HepG2 (cell line): ENCODE data around the gene C16orf86. TPM values are rescaled to one million over a fixed set of nuclear protein-coding genes. Genes with fewer than 3 reads are reported as not detected.
A peak's percentile ranks its signal among the peaks of the same experiment; 100 is the strongest.

ENCODE experiments used
- CEBPB ChIP-seq: IDR thresholded peaks from 2 replicates; pipeline ENCODE4 v1.6.1; 2011; ENCODE audit warnings: low read depth, low read length, improper control_type of control experiment, borderline replicate concordance
- EEA1 ChIP-seq: sonication (generic); formaldehyde crosslinking; IDR thresholded peaks from 2 replicates; pipeline ENCODE4 v1.5.1; 2020; ENCODE audit warnings: mild to moderate bottlenecking, missing genetic modification reagents, borderline replicate concordance
- EZH2 ChIP-seq: conservative IDR thresholded peaks from 2 replicates; pipeline ENCODE4 v1.6.1; 2012; ENCODE audit warnings: mild to moderate bottlenecking, low read depth, low read length, moderate library complexity
- HNF1A ChIP-seq, 2 experiments: sonication (generic) in 1 of 2; formaldehyde crosslinking in 1 of 2; IDR thresholded peaks; 2 replicates each; pipeline versions ENCODE4 v1.4.0 to v1.6.1; 2016 to 2020; ENCODE audit warnings: borderline replicate concordance in 1 of 2, low read depth in 1 of 2, mild to moderate bottlenecking in 1 of 2, missing genetic modification reagents in 1 of 2
- REST ChIP-seq, 2 experiments: IDR thresholded peaks; 2 replicates each; pipeline ENCODE4 v1.6.1; 2011 to 2012; ENCODE audit warnings: low read length in 2 of 2, borderline replicate concordance in 1 of 2, low read depth in 1 of 2, mild to moderate bottlenecking in 1 of 2, moderate library complexity in 1 of 2
- SIX1 ChIP-seq: sonication (generic); formaldehyde crosslinking; IDR thresholded peaks from 2 replicates; pipeline ENCODE4 v1.4.0; 2020; ENCODE audit warnings: missing genetic modification reagents, borderline replicate concordance
- SRSF4 ChIP-seq: fragments of 200-400 bp; formaldehyde crosslinking; IDR thresholded peaks from one replicate; pipeline ENCODE4 v1.6.1; 2018; ENCODE audit warnings: mild to moderate bottlenecking, low read depth, low read length, moderate library complexity; ENCODE audit not compliant: poor library complexity, severe bottlenecking
- TCF7 ChIP-seq: sonication (generic); IDR thresholded peaks from 2 replicates; pipeline ENCODE4 v1.6.1; 2016; ENCODE audit warnings: antibody characterized with exemption, low read depth
- TOPORS ChIP-seq: sonication (generic); formaldehyde crosslinking; IDR thresholded peaks from 2 replicates; pipeline ENCODE4 v1.8.0; 2023; ENCODE audit warnings: mild to moderate bottlenecking, missing genetic modification reagents
- ZBTB3 ChIP-seq: sonication (generic); formaldehyde crosslinking; IDR thresholded peaks from 2 replicates; pipeline ENCODE4 v1.4.0; 2020; ENCODE audit warnings: low read depth, mild to moderate bottlenecking, moderate library complexity, missing genetic modification reagents, borderline replicate concordance
- ZHX2 ChIP-seq, 2 experiments: sonication (generic) in 1 of 2; formaldehyde crosslinking in 1 of 2; IDR thresholded peaks; 2 replicates each; pipeline versions ENCODE4 v1.6.1 to v1.9.0; 2014 to 2022; ENCODE audit warnings: antibody characterized with exemption in 1 of 2, borderline replicate concordance in 1 of 2, inconsistent platforms in 1 of 2, low read depth in 1 of 2, missing genetic modification reagents in 1 of 2
- ZNF232 ChIP-seq: sonication (generic); formaldehyde crosslinking; IDR thresholded peaks from 2 replicates; pipeline ENCODE4 v1.4.0; 2020; ENCODE audit warnings: missing genetic modification reagents, borderline replicate concordance
- ZNF333 ChIP-seq: sonication (generic); formaldehyde crosslinking; IDR thresholded peaks from 2 replicates; pipeline ENCODE4 v1.4.0; 2020; ENCODE audit warnings: mild to moderate bottlenecking, missing genetic modification reagents, borderline replicate concordance
- ZSCAN12 ChIP-seq: sonication (generic); formaldehyde crosslinking; IDR thresholded peaks from 2 replicates; pipeline ENCODE4 v1.9.0; 2021; ENCODE audit warnings: mild to moderate bottlenecking, missing genetic modification reagents
- polyA plus RNA-seq, 8 experiments: library from polyadenylated mRNA; depleted of rRNA in 3 of 8; stranded (reverse) in 7 of 8; unstranded in 1 of 8; fragments of >200 nt; fragmentation: Illumina TruSeq in 4 of 8; extraction: Trizol in 4 of 8; gene quantifications; 2 replicates each; pipeline versions ENCODE4 v1.2.1 to v1.2.3, GENCODE V29; 2011 to 2016; ENCODE audit warnings: low read depth in 4 of 8, missing spikeins in 1 of 8, mixed read lengths in 1 of 8; ENCODE audit not compliant: insufficient read depth in 1 of 8
- total RNA-seq, 5 experiments: library from RNA; depleted of rRNA; stranded (reverse); fragments of >200 nt; fragmentation: Illumina TruSeq; extraction: Trizol; gene quantifications; 2 replicates each; pipeline ENCODE4 v1.2.3, GENCODE V29; 2016; ENCODE audit warnings: low read depth in 1 of 5

Gene C16orf86
- total and polyA plus RNA-seq, 2 of the 13 experiments (the other 11 are each of a cell fraction or from before 2014, with no cell fraction given), result 1.5 to 3.1 TPM

GRCh38 chr16:67660564-67661028, 6.0 kb upstream of the C16orf86 start, which contains the start of gene PARD6A (continued):
- TF ChIP-seq ZHX2 (IDR thresholded peaks at IDR 0.05; ENCODE audit: low read depth) (peak; percentile 90), ZHX2 (CRISPR knock-in tag; IDR thresholded peaks at IDR 0.05; ENCODE audit: borderline replicate concordance) (no peak), ZNF333 (CRISPR knock-in tag) (0 out of 2 replicates have a peak, but pooled peaks have one; percentile 53), CEBPB (peak; percentile 99), EEA1 (CRISPR knock-in tag) (no peak; the same call in 1 of the 2 replicates), ZBTB3 (no peak), EZH2 (no peak), HNF1A (IDR thresholded peaks at IDR 0.05; ENCODE audit: low read depth) (no peak), HNF1A (CRISPR knock-in tag; IDR thresholded peaks at IDR 0.05; ENCODE audit: borderline replicate concordance) (no peak; the same call in 1 of the 2 replicates), TCF7 (no peak), ZNF232 (no peak; the same call in 1 of the 2 replicates), ZSCAN12 (no peak), REST (IDR thresholded peaks at IDR 0.05; ENCODE audit: borderline replicate concordance in 1 of 2, low read depth in 1 of 2, low read length in 2 of 2) (0 out of 4 replicates have a peak, but pooled peaks of 1 of the 2 experiments have one; percentile 9), TOPORS (CRISPR knock-in tag) (no peak), SIX1 (no peak), SRSF4 (no peak)
